Loucy (cell line): ENCODE data around the gene TRMT61A.

ENCODE experiments used
- EZH2phosphoT487 ChIP-seq: fragments of 200-600 bp; IDR thresholded peaks from 2 replicates; pipeline ENCODE4 v1.6.1; 2018; ENCODE audit warnings: antibody characterized with exemption, mild to moderate bottlenecking, moderate library complexity, borderline replicate concordance
- TF ChIP-seq, protein P1 (sequence below): fragments of 200-600 bp; sonication (generic); conservative IDR thresholded peaks from 2 replicates; pipeline ENCODE4 v1.5.1; 2014; ENCODE audit warnings: mild to moderate bottlenecking, antibody characterized with exemption, low read length

- TF ChIP-seq, protein P1, sequence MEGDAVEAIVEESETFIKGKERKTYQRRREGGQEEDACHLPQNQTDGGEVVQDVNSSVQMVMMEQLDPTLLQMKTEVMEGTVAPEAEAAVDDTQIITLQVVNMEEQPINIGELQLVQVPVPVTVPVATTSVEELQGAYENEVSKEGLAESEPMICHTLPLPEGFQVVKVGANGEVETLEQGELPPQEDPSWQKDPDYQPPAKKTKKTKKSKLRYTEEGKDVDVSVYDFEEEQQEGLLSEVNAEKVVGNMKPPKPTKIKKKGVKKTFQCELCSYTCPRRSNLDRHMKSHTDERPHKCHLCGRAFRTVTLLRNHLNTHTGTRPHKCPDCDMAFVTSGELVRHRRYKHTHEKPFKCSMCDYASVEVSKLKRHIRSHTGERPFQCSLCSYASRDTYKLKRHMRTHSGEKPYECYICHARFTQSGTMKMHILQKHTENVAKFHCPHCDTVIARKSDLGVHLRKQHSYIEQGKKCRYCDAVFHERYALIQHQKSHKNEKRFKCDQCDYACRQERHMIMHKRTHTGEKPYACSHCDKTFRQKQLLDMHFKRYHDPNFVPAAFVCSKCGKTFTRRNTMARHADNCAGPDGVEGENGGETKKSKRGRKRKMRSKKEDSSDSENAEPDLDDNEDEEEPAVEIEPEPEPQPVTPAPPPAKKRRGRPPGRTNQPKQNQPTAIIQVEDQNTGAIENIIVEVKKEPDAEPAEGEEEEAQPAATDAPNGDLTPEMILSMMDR, result no peak
- TF ChIP-seq EZH2phosphoT487, result no peak
These were observed 55.4 kb downstream of the TRMT61A start for GRCh38 chr14:103584326-103584915.
